ENCODE measurements around the gene IL9R. TPM values are rescaled to one million over a fixed set of nuclear protein-coding genes. Genes with fewer than 3 reads are reported as not detected.

Gene IL9R, protein sequence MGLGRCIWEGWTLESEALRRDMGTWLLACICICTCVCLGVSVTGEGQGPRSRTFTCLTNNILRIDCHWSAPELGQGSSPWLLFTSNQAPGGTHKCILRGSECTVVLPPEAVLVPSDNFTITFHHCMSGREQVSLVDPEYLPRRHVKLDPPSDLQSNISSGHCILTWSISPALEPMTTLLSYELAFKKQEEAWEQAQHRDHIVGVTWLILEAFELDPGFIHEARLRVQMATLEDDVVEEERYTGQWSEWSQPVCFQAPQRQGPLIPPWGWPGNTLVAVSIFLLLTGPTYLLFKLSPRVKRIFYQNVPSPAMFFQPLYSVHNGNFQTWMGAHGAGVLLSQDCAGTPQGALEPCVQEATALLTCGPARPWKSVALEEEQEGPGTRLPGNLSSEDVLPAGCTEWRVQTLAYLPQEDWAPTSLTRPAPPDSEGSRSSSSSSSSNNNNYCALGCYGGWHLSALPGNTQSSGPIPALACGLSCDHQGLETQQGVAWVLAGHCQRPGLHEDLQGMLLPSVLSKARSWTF
- total RNA-seq, result 1 to 10 TPM in 1 of 4 donors, under 1 TPM in 1, not detected in 2; 0.57 to 1.4 TPM

DNA sequence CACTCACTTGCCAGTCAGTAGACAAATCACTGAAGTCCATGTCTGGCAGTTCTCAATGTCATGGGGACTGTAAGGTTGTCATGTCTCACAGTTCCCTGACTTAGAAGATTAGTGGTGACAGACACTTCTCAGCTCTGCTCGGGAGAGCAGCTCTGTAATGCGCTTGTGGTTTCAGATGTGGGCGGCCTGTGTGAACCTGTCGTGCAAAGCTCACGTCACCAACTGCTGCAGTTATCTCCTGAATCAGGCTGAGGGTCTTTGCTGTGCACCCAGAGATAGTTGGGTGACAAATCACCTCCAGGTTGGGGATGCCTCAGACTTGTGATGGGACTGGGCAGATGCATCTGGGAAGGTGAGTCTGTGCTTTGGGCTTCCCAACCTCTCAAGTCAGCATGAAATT is at the start of gene IL9R:
IL9R (plus strand) TSS at position 261 of the 400 bp plus-strand sequence; CDS start at position 325, 64 bp downstream.
- no peaks in the 10 kb centered on the region for H3K27me3 ChIP-seq
- H3K4me1 ChIP-seq, result no peaks in the 10 kb centered on the region
- DNase-seq, result no peak
- H3K27ac ChIP-seq, result no peak within 1 kb of the TSS
- no CpG with 5 or more reads among the region's 5 CpGs for WGBS, 2 donors
- no peaks in the 10 kb centered on the region for H3K36me3 ChIP-seq
- TF ChIP-seq POLR2A (IDR thresholded peaks at IDR 0.05), result no peak
- TF ChIP-seq, protein P1, sequence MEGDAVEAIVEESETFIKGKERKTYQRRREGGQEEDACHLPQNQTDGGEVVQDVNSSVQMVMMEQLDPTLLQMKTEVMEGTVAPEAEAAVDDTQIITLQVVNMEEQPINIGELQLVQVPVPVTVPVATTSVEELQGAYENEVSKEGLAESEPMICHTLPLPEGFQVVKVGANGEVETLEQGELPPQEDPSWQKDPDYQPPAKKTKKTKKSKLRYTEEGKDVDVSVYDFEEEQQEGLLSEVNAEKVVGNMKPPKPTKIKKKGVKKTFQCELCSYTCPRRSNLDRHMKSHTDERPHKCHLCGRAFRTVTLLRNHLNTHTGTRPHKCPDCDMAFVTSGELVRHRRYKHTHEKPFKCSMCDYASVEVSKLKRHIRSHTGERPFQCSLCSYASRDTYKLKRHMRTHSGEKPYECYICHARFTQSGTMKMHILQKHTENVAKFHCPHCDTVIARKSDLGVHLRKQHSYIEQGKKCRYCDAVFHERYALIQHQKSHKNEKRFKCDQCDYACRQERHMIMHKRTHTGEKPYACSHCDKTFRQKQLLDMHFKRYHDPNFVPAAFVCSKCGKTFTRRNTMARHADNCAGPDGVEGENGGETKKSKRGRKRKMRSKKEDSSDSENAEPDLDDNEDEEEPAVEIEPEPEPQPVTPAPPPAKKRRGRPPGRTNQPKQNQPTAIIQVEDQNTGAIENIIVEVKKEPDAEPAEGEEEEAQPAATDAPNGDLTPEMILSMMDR (IDR thresholded peaks at IDR 0.05), result no peak
- intact Hi-C loops (cut with DNase I), result no loop called here
- no peak within 1 kb of the TSS for H3K4me3 ChIP-seq
- no peaks in the 10 kb centered on the region for H3K9me3 ChIP-seq

DNA sequence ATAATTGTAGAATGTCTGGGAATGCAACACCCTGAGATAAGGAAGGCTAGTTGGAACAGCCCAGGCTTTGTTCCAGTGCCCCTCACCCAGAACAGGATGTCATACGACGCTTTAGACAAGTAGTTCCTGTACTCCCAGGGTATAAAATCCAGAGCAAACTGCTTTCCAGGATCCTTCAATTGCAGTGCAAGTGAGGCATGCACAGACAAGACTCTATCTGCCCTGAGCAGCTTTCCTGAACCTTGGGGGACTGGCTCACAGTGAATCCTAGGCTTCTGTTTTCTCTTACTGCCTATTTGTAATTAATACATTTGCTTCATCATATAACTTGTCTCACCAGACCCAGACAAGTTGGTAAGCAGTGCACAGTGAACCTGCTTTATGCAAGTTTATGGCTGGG is 48.4 kb upstream of the IL9R start:
- DNase-seq, result no peak
- TF ChIP-seq, protein P1 (IDR thresholded peaks at IDR 0.05), result no peak
- no peak for TF ChIP-seq POLR2A (IDR thresholded peaks at IDR 0.05)
- H3K9me3 ChIP-seq, result no peaks in the 10 kb centered on the region
- H3K27ac ChIP-seq, result no peak overlapping the region
- no peak overlapping the region for H3K4me3 ChIP-seq
- H3K4me1 ChIP-seq, result no peaks in the 10 kb centered on the region
- intact Hi-C loops (cut with DNase I), result no loop called here
- 45 to 58% methylated on average over 2 of the region's 2 CpGs for WGBS, 2 donors
- H3K27me3 ChIP-seq, result no peaks in the 10 kb centered on the region
- peaks cover 0 to 16% (median 0%) of the 10 kb centered on the region in 3 donors for H3K36me3 ChIP-seq

DNA sequence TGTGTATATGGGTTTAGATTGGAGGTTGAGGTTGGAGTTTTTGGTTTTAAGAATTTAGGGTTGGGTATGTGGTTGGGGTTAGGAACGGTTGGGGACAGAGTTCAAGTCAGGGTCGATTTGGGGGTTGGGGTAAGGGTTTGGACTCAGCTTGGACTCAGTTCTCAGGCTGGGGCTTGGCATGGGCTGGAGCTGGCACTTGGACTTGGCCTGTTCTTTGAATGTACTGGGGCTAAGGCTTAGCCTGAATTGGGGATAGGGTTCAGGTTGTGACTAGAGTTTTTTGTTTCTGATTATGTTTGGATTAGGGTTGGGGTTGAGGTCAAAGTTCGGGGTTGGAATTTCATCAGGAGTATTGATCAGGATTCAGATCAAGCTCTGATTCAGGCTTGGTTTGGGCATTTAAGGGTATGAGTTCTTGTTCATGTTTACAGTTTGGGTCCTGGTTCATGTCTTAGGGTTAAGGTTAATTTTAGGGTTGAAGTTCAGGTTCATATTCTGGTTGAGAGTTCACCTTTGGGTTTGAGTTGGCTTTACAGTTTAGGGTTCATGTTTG is 46.2 kb upstream of the IL9R start:
- TF ChIP-seq POLR2A (IDR thresholded peaks at IDR 0.05), result no peak
- TF ChIP-seq, protein P1 (IDR thresholded peaks at IDR 0.05), result no peak
- no peaks in the 10 kb centered on the region for H3K4me1 ChIP-seq
- no peaks in the 10 kb centered on the region for H3K36me3 ChIP-seq
- WGBS, 2 donors, result 66 to 74% methylated on average over 2 to 3 of the region's 3 CpGs
- H3K27me3 ChIP-seq, result no peaks in the 10 kb centered on the region
- H3K9me3 ChIP-seq, result no peaks in the 10 kb centered on the region
- intact Hi-C loops (cut with DNase I), result no loop called here
- H3K27ac ChIP-seq, result no peak overlapping the region
- DNase-seq, result no peak
- H3K4me3 ChIP-seq, result no peak overlapping the region

DNA sequence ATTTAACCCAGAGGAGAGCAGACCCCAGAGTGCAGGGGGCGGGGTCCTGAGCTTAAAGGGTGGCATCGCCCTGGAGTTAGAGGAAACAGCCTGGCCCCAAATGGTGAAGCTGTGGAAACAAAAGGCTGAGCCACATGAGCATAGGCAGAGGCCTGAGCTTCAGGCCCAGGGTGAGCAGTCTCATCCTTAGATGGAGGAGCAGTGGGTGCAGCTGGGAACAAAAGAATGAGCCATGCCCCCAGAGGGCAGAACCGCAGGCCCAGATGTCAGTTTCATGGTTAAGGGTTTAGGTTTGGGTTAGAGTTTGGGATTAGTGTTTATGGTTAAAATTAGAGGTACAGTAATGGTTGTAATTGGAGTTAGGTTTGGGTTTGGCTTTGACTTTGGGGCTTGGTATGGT is 44.4 kb upstream of the IL9R start:
- H3K4me3 ChIP-seq, result no peak overlapping the region
- TF ChIP-seq, protein P1 (IDR thresholded peaks at IDR 0.05), result no peak
- TF ChIP-seq POLR2A (IDR thresholded peaks at IDR 0.05), result no peak
- intact Hi-C loops (cut with DNase I), result no loop called here
- DNase-seq, result no peak
- no peaks in the 10 kb centered on the region for H3K4me1 ChIP-seq
- H3K9me3 ChIP-seq, result no peaks in the 10 kb centered on the region
- 71 to 72% methylated on average over 3 of the region's 3 CpGs for WGBS, 2 donors
- no peaks in the 10 kb centered on the region for H3K36me3 ChIP-seq
- H3K27ac ChIP-seq, result no peak overlapping the region
- no peaks in the 10 kb centered on the region for H3K27me3 ChIP-seq

DNA sequence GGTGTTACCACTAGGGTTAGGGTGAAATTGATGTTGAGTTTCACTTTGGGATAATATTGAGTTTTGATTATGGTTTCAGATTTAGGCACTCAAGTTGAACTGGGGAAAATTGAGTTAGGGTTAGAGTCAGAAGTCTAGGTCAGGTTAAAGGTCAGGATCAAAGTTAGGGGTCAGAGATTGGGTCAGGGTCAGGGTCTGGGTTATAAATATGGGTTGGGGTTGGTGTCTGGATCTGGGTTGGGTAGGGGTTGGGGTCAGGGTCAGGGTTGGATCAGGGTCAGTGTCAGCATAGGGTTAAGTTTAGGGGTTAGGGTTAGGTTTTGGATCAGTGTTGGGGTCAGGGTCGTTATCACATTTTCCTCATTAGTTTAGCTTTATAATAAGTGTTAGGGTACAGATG is 42.7 kb upstream of the IL9R start:
- no peak overlapping the region for H3K4me3 ChIP-seq
- no peak overlapping the region for H3K27ac ChIP-seq
- H3K9me3 ChIP-seq, result no peaks in the 10 kb centered on the region
- no peaks in the 10 kb centered on the region for H3K36me3 ChIP-seq
- H3K27me3 ChIP-seq, result no peaks in the 10 kb centered on the region
- intact Hi-C loops (cut with DNase I), result no loop called here
- 41 to 67% methylated on average over 1 of the region's 1 CpG for WGBS, 2 donors
- TF ChIP-seq POLR2A (IDR thresholded peaks at IDR 0.05), result no peak
- TF ChIP-seq, protein P1 (IDR thresholded peaks at IDR 0.05), result no peak
- DNase-seq, result no peak
- no peaks in the 10 kb centered on the region for H3K4me1 ChIP-seq
